SKM-1 (cell line): ENCODE data around the gene IPCEF1.

Experiments used
- DNase-seq: peaks from one replicate; lab custom pipeline; 2025; ENCODE audit not compliant: unreplicated experiment; lab: John Stamatoyannopoulos, UW

The IPCEF1 gene

GRCh38 chr6:154373971-154374370 lies 17.4 kb upstream of the IPCEF1 start:
- DNase-seq = no peak

GRCh38 chr6:154371281-154371680 lies 14.7 kb upstream of the IPCEF1 start:
- DNase-seq = peak; percentile 25

GRCh38 chr6:154370545-154370944 lies 13.9 kb upstream of the IPCEF1 start:
- no peak for DNase-seq

GRCh38 chr6:154367839-154368695 lies 11.5 kb upstream of the IPCEF1 start:
- peak; percentile 70 for DNase-seq

- DNase-seq = no peak
These were observed 10.7 kb upstream of the IPCEF1 start for GRCh38 chr6:154367336-154367735.

- DNase-seq = no peak
These were observed 7.2 kb upstream of the IPCEF1 start for GRCh38 chr6:154363821-154364220.

GRCh38 chr6:154361476-154361875 lies 4.9 kb upstream of the IPCEF1 start:
- no peak for DNase-seq

- no peak for DNase-seq
These were observed 3.9 kb upstream of the IPCEF1 start for GRCh38 chr6:154360476-154360875.

- DNase-seq = no peak
These were observed 3.1 kb upstream of the IPCEF1 start for GRCh38 chr6:154359679-154360078.

GRCh38 chr6:154359161-154359574 lies 2.6 kb upstream of the IPCEF1 start:
- no peak for DNase-seq

GRCh38 chr6:154358019-154358545 lies 1.5 kb upstream of the IPCEF1 start:
- no peak for DNase-seq

GRCh38 chr6:154356113-154356512 lies 490 bp downstream of the IPCEF1 start:
- DNase-seq = no peak

- DNase-seq = no peak
These were observed 2.3 kb downstream of the IPCEF1 start for GRCh38 chr6:154354265-154354777.

GRCh38 chr6:154353626-154354025 lies 3.0 kb downstream of the IPCEF1 start:
- DNase-seq = no peak

- no peak for DNase-seq
These were observed 3.6 kb downstream of the IPCEF1 start for GRCh38 chr6:154352898-154353585.

- no peak for DNase-seq
These were observed 6.3 kb downstream of the IPCEF1 start for GRCh38 chr6:154350293-154350692.

- no peak for DNase-seq
These were observed 8.6 kb downstream of the IPCEF1 start for GRCh38 chr6:154347981-154348380.

GRCh38 chr6:154345811-154346210 lies 10.8 kb downstream of the IPCEF1 start:
- no peak for DNase-seq

- DNase-seq = no peak
These were observed 12.9 kb downstream of the IPCEF1 start for GRCh38 chr6:154343473-154344308.

- DNase-seq = no peak
These were observed 14.7 kb downstream of the IPCEF1 start for GRCh38 chr6:154341871-154342270.

- no peak for DNase-seq
These were observed 15.3 kb downstream of the IPCEF1 start for GRCh38 chr6:154341336-154341735.
